Motor neuron (in vitro differentiated cells): Measurements from ENCODE around the gene CIDEB. TPM values are rescaled to one million over a fixed set of nuclear protein-coding genes. Genes with fewer than 3 reads are reported as not detected.

Source experiments
- ATAC-seq, 8 experiments: fragments of 200-7000 bp; cut with Tn5 transposase; replicated peaks in 6 of 8; 2 replicates each; pipeline ENCODE4 v1.8.0; 2021; ENCODE audit warnings: mild to moderate bottlenecking in 8 of 8, moderate library complexity in 8 of 8
- H3K27ac ChIP-seq, 2 donors: fragments of 250-450 bp; sonication (Bioruptor Pico); 2 replicates each; pipeline ENCODE4 v1.9.0; 2021; ENCODE audit warnings: antibody characterized with exemption in 2 of 2, mild to moderate bottlenecking in 2 of 2, moderate library complexity in 1 of 2
- H3K4me1 ChIP-seq, 2 donors: fragments of 250-450 bp; sonication (Bioruptor Pico); replicated peaks in 1 of 2; 2 replicates each; pipeline ENCODE4 v1.6.1; 2021; ENCODE audit warnings: antibody characterized with exemption in 2 of 2, mild to moderate bottlenecking in 2 of 2, moderate library complexity in 1 of 2
- H3K4me3 ChIP-seq, 5 donors: fragments of 250-450 bp; sonication (Bioruptor Pico); 2 replicates each; pipeline ENCODE4 v1.9.0; 2021; ENCODE audit warnings: antibody characterized with exemption in 5 of 5, mild to moderate bottlenecking in 5 of 5, moderate library complexity in 4 of 5
- WGBS, 10 experiments: fragments of 450-650 bp; shearing (Covaris generic); methylation state at CpG; one replicate each; pipeline ENCODE4 v1.0.0; 2022; 5-methylcytosine and 5-hydroxymethylcytosine counted together
- in situ Hi-C, 9 experiments: fragments of 400-800 bp; cut with MboI; loops; one replicate each; pipeline ENCODE4 v1.15.0; 2021; ENCODE audit warnings: low sequenced_read_pairs in 9 of 9, low pct_unique_long_range_greater_than_20kb in 2 of 9; ENCODE audit not compliant: unreplicated experiment in 9 of 9
- total RNA-seq, 8 experiments: library from RNA; unstranded; fragments of 300-600 nt; gene quantifications; 2 replicates each; pipeline versions ENCODE4 v1.2.3 to v1.2.4, GENCODE V29; 2022

CIDEB gene
- total RNA-seq, 8 experiments from 2014 or later = 0.32 to 1.6 (median 0.40) TPM; not detected in 5

DNA sequence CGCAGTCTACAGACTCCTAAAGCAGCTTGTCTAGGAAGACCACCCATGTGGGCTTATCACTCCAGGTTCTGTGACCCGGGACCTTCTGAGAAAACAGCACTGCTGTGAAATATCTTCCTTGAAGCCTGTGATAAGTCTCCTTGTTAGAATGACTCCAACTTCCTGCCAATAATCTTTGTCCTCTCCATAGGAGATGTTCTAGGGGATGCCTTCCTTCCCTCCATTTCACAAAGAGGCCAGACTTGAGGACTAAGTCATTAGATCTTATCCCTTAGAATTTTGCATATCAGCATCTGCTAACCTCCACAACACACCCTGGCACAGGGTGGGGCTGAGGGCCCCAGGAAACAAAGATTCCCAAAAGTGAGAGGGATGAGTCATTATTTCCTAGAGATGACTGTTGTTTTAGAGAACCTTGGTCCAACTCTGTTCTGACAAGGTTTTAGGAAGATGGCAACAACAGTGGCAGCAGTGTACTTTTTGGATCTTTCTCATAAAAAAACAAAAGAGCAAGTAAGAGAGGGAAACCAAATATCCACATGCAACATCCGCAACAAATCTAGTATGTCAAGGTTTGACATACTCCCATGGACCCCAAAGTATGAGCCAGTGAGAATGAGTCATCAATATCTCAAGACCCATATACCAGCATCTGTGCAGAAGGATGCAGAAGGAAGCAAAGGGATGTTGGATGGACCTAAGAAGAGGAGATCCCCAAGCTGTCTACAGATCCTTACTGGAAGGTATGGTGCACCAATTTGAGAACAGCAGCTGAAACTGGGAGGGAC, 9.6 kb upstream of the CIDEB start:
- peak in 3 of 8 experiments; percentile 51 to 83 (median 61) for ATAC-seq
- H3K27ac ChIP-seq = no peak overlapping the region
- H3K4me1 ChIP-seq = peaks cover 0 to 3% of the 10 kb centered on the region in 2 donors
- in situ Hi-C loops = no loop called here
- H3K4me3 ChIP-seq = no peak overlapping the region
- WGBS, 10 experiments = 70 to 100% (median 100%) methylated on average over 1 to 2 of the region's 3 CpGs; no CpG with 5 or more reads in 3 of the 10 experiments

DNA sequence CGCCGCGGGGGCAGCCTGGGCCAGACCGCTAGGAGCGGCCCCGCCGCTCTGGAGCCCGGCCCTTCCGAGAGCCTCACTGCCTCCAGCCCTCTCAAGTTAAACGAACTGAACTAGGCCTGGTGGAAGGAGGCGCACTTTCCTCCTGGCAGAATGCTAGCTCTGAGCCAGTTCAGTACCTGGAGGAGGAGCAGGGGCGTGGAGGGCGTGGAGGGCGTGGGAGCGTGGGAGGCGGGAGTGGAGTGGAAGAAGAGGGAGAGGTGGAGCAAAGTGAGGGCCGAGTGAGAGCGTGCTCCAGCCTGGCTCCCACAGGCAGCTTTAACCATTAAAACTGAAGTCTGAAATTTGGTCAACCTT, 8.8 kb upstream of the CIDEB start:
- WGBS, 10 experiments = 40 to 90% (median 78%) methylated on average over 1 to 6 of the region's 18 CpGs; no CpG with 5 or more reads in 6 of the 10 experiments
- in situ Hi-C loops = no loop called here
- Histone ChIP-seq H3K4me3 (no peak overlapping the region), H3K4me1 (peaks cover 0 to 3% of the 10 kb centered on the region in 2 donors), H3K27ac (no peak overlapping the region)
- ATAC-seq = peak in 1 of 8 experiments; percentile 24

GRCh38 chr14:24315807-24316596, 8.2 kb upstream of the CIDEB start:
- ATAC-seq = peak in 4 of 8 experiments; percentile 13 to 72 (median 36)
- no peak overlapping the region for H3K4me3 ChIP-seq
- WGBS, 10 experiments = 20 to 100% (median 80%) methylated on average over 1 to 22 of the region's 70 CpGs; no CpG with 5 or more reads in 3 of the 10 experiments
- H3K4me1 ChIP-seq = peaks cover 0 to 3% of the 10 kb centered on the region in 2 donors
- in situ Hi-C loops = no loop called here
- no peak overlapping the region for H3K27ac ChIP-seq

- no peak overlapping the region for H3K27ac ChIP-seq
- no peak overlapping the region for H3K4me3 ChIP-seq
- WGBS, 10 experiments = 60 to 100% (median 82%) methylated on average over 1 to 4 of the region's 10 CpGs; no CpG with 5 or more reads in 2 of the 10 experiments
- no peak for ATAC-seq
- in situ Hi-C loops = no loop called here
- H3K4me1 ChIP-seq = peaks cover 0 to 3% of the 10 kb centered on the region in 2 donors
These were observed 7.5 kb upstream of the CIDEB start for GRCh38 chr14:24315243-24315806.

DNA sequence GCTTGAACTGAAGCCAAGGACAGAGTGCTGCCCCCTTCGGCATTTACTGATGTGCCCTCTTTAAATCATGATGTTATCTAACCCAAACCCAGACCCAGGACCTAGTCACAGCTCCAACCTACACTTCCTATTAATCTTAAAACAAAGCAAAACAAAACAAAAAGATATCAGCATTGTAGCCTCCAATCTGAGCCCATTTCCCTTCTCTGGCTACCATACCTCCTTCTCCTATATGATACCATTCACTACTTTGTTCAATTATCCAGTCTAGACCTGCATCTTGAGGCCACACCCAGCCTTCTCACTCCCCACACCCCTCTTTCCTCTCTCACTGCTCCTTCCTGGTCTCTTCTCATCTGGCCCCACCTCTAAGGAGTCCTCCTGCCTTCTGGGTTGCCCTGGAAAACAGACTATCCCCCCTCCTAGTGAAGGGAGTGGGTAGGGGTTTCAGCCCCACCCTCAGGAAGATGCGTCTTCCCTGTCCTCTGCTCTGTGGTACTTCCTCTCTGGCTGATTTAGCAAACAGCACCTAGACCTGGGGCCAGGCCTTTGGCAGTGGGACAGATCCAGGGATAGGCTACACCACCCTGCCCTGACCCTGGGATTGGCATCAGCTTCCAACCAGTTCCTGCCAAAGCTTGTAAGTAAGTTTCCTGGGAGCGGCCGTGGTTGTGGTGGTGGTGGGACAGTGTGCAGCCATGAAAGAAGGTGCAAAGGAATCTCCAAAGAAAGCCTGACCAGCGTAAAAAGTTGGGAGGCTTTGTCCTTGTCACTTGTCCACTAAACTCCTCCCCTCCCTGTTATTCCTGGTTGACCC, 6.8 kb upstream of the CIDEB start:
- in situ Hi-C loops = no loop called here
- peaks cover 0 to 3% of the 10 kb centered on the region in 2 donors for H3K4me1 ChIP-seq
- H3K4me3 ChIP-seq = no peak overlapping the region
- no peak for ATAC-seq
- no peak overlapping the region for H3K27ac ChIP-seq
- WGBS, 10 experiments = 60 to 100% (median 90%) methylated on average over 1 to 2 of the region's 5 CpGs; no CpG with 5 or more reads in 4 of the 10 experiments

GRCh38 chr14:24313913-24314312, 6.1 kb upstream of the CIDEB start:
- no peak overlapping the region for H3K27ac ChIP-seq
- WGBS, 10 experiments = 61 to 92% (median 65%) methylated on average over 1 to 2 of the region's 2 CpGs; no CpG with 5 or more reads in 5 of the 10 experiments
- H3K4me3 ChIP-seq = no peak overlapping the region
- peaks cover 0 to 3% of the 10 kb centered on the region in 2 donors for H3K4me1 ChIP-seq
- in situ Hi-C loops = no loop called here
- ATAC-seq = no peak

GRCh38 chr14:24312736-24313507, 5.1 kb upstream of the CIDEB start:
- Histone ChIP-seq H3K4me3 (no peak overlapping the region), H3K4me1 (peaks cover 0 to 4% of the 10 kb centered on the region in 2 donors), H3K27ac (no peak overlapping the region)
- no peak for ATAC-seq
- WGBS, 10 experiments = 78 to 100% (median 89%) methylated on average over 1 to 7 of the region's 9 CpGs; no CpG with 5 or more reads in 1 of the 10 experiments
- in situ Hi-C loops = no loop called here

- 88 to 100% (median 100%) methylated on average over 1 of the region's 1 CpG; no CpG with 5 or more reads in 4 of the 10 experiments for WGBS, 10 experiments
- no peak overlapping the region for H3K27ac ChIP-seq
- in situ Hi-C loops = no loop called here
- peaks cover 0 to 7% of the 10 kb centered on the region in 2 donors for H3K4me1 ChIP-seq
- H3K4me3 ChIP-seq = no peak overlapping the region
- no peak for ATAC-seq
These were observed 4.2 kb upstream of the CIDEB start for GRCh38 chr14:24311837-24312615.

- H3K4me3 ChIP-seq = no peak within 1 kb of the TSS
- ATAC-seq = peak; percentile 13 to 90 (median 86)
- in situ Hi-C loops = no loop called here
- H3K27ac ChIP-seq = no peak within 1 kb of the TSS
- H3K4me1 ChIP-seq = peaks cover 0 to 3% of the 10 kb centered on the region in 2 donors
- WGBS, 10 experiments = 27 to 90% (median 63%) methylated on average over 2 to 19 of the region's 99 CpGs; no CpG with 5 or more reads in 6 of the 10 experiments
These were observed 3.1 kb upstream of the CIDEB start, which contains the start of gene LTB4R for GRCh38 chr14:24310646-24311604. LTB4R (plus strand) TSS chr14:24311502; CDS start chr14:24315652, 4,150 bp downstream.

GRCh38 chr14:24310265-24310645, 2.5 kb upstream of the CIDEB start:
- 80 to 100% (median 100%) methylated on average over 1 to 3 of the region's 5 CpGs; no CpG with 5 or more reads in 7 of the 10 experiments for WGBS, 10 experiments
- ATAC-seq = peak in 4 of 8 experiments; percentile 3 to 15 (median 8)
- Histone ChIP-seq H3K4me3 (no peak overlapping the region), H3K4me1 (peaks cover 0 to 3% of the 10 kb centered on the region in 2 donors), H3K27ac (no peak overlapping the region)
- in situ Hi-C loops = no loop called here
